ENCODE measurements around the gene TOP1.

DNA sequence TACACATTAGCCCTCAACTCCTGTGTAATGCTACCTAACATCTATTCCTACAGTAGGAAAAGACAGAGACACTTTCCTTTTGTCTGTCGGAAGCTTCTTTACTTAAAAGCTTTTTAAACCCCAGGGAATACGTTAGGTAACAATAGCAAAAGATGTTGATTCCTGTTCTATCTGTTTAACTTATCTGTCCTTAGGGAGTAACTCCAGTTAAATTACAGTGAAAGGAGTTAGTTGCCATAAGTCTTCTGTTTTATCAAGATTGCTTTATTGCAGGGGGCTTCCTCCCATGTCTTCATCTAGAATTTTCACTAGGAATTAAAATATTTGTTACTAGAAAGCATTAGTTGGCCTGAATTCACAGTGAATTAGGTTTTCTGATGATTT is 26.2 kb downstream of the TOP1 start:
- TF ChIP-seq, protein P1, sequence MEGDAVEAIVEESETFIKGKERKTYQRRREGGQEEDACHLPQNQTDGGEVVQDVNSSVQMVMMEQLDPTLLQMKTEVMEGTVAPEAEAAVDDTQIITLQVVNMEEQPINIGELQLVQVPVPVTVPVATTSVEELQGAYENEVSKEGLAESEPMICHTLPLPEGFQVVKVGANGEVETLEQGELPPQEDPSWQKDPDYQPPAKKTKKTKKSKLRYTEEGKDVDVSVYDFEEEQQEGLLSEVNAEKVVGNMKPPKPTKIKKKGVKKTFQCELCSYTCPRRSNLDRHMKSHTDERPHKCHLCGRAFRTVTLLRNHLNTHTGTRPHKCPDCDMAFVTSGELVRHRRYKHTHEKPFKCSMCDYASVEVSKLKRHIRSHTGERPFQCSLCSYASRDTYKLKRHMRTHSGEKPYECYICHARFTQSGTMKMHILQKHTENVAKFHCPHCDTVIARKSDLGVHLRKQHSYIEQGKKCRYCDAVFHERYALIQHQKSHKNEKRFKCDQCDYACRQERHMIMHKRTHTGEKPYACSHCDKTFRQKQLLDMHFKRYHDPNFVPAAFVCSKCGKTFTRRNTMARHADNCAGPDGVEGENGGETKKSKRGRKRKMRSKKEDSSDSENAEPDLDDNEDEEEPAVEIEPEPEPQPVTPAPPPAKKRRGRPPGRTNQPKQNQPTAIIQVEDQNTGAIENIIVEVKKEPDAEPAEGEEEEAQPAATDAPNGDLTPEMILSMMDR (conservative IDR thresholded peaks at IDR 0.05; ENCODE audit: low read depth, low read length) = no peak
- TF ChIP-seq EZH2 (IDR thresholded peaks at IDR 0.05; ENCODE audit: low read length, unreplicated experiment) = no peak

All from PC-3 (cell line).